Measurements from ENCODE around the gene SLC9A1.

Gene SLC9A1

DNA sequence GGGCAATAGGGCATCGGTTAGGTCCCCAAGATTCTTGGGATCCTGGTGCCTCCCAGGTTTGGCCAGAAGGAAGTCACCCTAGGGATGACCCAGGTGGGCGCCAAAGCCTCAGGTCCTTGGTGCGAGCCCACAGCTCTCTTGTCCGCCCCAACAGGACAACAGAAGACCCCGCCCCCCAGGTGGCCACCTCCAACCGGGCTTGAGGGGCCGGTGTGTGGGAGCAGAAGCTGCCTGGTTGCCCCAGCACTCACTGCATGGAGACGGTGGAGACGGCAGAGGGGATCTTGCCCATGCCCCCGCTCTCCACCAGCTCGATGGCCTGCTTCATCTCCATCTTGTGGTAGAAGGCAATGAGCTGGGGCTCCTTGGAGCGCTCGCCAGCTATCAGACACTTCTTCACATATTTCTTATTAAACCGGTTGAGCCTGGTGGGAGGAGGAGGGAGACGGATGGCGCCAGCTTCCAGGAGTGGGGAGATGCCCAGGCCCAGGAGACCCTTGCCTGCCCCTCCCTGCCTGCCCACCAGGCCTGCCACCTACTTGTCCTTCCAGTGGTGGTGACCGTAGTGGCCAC lies 52.7 kb downstream of the SLC9A1 start:
- Histone ChIP-seq H3K27me3 (replicated peaks; ENCODE audit: control insufficient read depth, insufficient read depth, low read length) (no peaks in the 10 kb centered on the region), H3K9ac (ENCODE audit: low read length) (no peak overlapping the region), H3K36me3 (ENCODE audit: control insufficient read depth, insufficient read depth, low read length, severe bottlenecking) (peaks cover 25% of the 10 kb centered on the region), H3K4me1 (ENCODE audit: control insufficient read depth, insufficient read depth, low read length) (peaks cover 27% of the 10 kb centered on the region), H3K9me3 (ENCODE audit: control insufficient read depth, low read length) (no peaks in the 10 kb centered on the region), H3K4me3 (ENCODE audit: low read length) (no peak overlapping the region)
- DNase-seq (ENCODE audit: low read depth): no peak

DNA sequence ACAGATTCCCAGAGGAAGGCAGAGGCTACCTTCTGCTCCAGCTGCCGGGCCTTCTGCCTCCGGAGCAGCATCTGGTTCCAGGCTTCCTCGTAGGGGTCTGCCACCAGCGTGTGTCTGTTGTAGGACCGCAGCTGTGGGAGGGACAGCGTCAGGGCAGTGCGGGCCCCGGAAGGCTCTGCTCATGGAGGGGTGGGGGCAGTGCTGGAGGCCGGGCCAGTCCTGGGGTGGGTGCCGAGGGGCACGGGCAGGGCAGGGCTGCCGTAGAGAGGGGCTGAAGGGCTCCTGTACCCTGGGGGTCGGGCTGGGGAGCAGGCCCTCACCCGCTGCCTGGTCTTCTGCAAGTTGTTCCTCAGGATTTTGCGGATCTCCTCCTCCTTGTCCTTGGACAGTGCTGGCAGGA lies 53.2 kb downstream of the SLC9A1 start:
- peaks cover 25% of the 10 kb centered on the region for H3K36me3 ChIP-seq (ENCODE audit: control insufficient read depth, insufficient read depth, low read length, severe bottlenecking)
- no peak for DNase-seq (ENCODE audit: low read depth)
- H3K4me3 ChIP-seq (ENCODE audit: low read length): no peak overlapping the region
- no peaks in the 10 kb centered on the region for H3K9me3 ChIP-seq (ENCODE audit: control insufficient read depth, low read length)
- no peak overlapping the region for H3K9ac ChIP-seq (ENCODE audit: low read length)
- H3K4me1 ChIP-seq (ENCODE audit: control insufficient read depth, insufficient read depth, low read length): peaks cover 27% of the 10 kb centered on the region
- no peaks in the 10 kb centered on the region for H3K27me3 ChIP-seq (replicated peaks; ENCODE audit: control insufficient read depth, insufficient read depth, low read length)

GRCh38 chr1:27101054-27101491 lies 53.9 kb downstream of the SLC9A1 start:
- Histone ChIP-seq H3K4me3 (ENCODE audit: low read length) (no peak overlapping the region), H3K9me3 (ENCODE audit: control insufficient read depth, low read length) (no peaks in the 10 kb centered on the region), H3K9ac (ENCODE audit: low read length) (no peak overlapping the region), H3K36me3 (ENCODE audit: control insufficient read depth, insufficient read depth, low read length, severe bottlenecking) (peaks cover 24% of the 10 kb centered on the region), H3K4me1 (ENCODE audit: control insufficient read depth, insufficient read depth, low read length) (peaks cover 27% of the 10 kb centered on the region), H3K27me3 (replicated peaks; ENCODE audit: control insufficient read depth, insufficient read depth, low read length) (no peaks in the 10 kb centered on the region)
- DNase-seq (ENCODE audit: low read depth): no peak

DNA sequence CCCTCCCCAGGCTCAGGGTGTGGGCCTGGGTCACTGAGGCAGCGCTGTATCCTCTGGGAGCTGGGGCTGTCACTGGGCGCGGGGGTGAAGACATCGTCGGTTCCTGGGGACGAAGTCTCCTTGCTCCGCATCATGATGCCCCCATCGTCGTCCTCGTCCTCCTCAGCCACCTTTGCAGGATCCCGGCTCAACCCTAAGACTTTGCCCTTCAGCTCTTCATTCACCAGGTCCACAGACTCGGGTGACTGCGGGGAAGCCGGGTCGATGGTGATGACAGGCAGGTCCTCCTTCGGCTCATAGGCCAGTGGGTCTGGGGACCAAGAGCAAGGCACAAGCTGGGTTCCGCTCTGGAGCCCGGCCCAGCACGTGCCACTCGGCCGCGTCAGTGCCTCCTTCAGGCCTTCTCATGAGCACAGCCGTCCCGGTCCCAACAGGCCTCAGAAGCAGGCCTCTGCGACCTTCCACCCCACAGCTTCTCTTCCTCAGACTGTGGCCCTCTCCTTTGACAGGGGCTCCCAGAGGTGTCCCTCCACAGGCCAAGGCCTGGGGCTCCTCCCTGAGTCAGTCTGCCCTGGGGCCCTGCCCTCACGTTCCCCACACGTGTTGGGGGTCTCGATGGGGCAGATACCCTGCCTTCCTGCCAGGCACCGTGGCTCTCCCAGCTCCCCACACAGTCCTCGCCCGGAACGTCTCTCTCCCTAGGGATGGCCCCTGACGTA lies 54.4 kb downstream of the SLC9A1 start:
- Histone ChIP-seq H3K4me3 (ENCODE audit: low read length) (no peak overlapping the region), H3K9me3 (ENCODE audit: control insufficient read depth, low read length) (no peaks in the 10 kb centered on the region), H3K36me3 (ENCODE audit: control insufficient read depth, insufficient read depth, low read length, severe bottlenecking) (peaks cover 18% of the 10 kb centered on the region), H3K27me3 (replicated peaks; ENCODE audit: control insufficient read depth, insufficient read depth, low read length) (no peaks in the 10 kb centered on the region), H3K9ac (ENCODE audit: low read length) (peak overlapping the region; percentile 72), H3K4me1 (ENCODE audit: control insufficient read depth, insufficient read depth, low read length) (peaks cover 31% of the 10 kb centered on the region)
- DNase-seq (ENCODE audit: low read depth): no peak

- Histone ChIP-seq H3K36me3 (ENCODE audit: control insufficient read depth, insufficient read depth, low read length, severe bottlenecking) (peaks cover 17% of the 10 kb centered on the region), H3K4me3 (ENCODE audit: low read length) (peak overlapping the region; percentile 51), H3K4me1 (ENCODE audit: control insufficient read depth, insufficient read depth, low read length) (peaks cover 34% of the 10 kb centered on the region), H3K27me3 (replicated peaks; ENCODE audit: control insufficient read depth, insufficient read depth, low read length) (no peaks in the 10 kb centered on the region), H3K9me3 (ENCODE audit: control insufficient read depth, low read length) (no peaks in the 10 kb centered on the region), H3K9ac (ENCODE audit: low read length) (peak overlapping the region; percentile 72)
- peak; percentile 90 for DNase-seq (ENCODE audit: low read depth)
Observed at GRCh38 chr1:27099587-27100334, 55.2 kb downstream of the SLC9A1 start.

- Histone ChIP-seq H3K9me3 (ENCODE audit: control insufficient read depth, low read length) (no peaks in the 10 kb centered on the region), H3K4me1 (ENCODE audit: control insufficient read depth, insufficient read depth, low read length) (peaks cover 34% of the 10 kb centered on the region), H3K36me3 (ENCODE audit: control insufficient read depth, insufficient read depth, low read length, severe bottlenecking) (peaks cover 17% of the 10 kb centered on the region), H3K4me3 (ENCODE audit: low read length) (peak overlapping the region; percentile 51), H3K9ac (ENCODE audit: low read length) (peak overlapping the region; percentile 72), H3K27me3 (replicated peaks; ENCODE audit: control insufficient read depth, insufficient read depth, low read length) (no peaks in the 10 kb centered on the region)
- DNase-seq (ENCODE audit: low read depth): no peak
Observed at GRCh38 chr1:27099135-27099586, 55.8 kb downstream of the SLC9A1 start.

DNA sequence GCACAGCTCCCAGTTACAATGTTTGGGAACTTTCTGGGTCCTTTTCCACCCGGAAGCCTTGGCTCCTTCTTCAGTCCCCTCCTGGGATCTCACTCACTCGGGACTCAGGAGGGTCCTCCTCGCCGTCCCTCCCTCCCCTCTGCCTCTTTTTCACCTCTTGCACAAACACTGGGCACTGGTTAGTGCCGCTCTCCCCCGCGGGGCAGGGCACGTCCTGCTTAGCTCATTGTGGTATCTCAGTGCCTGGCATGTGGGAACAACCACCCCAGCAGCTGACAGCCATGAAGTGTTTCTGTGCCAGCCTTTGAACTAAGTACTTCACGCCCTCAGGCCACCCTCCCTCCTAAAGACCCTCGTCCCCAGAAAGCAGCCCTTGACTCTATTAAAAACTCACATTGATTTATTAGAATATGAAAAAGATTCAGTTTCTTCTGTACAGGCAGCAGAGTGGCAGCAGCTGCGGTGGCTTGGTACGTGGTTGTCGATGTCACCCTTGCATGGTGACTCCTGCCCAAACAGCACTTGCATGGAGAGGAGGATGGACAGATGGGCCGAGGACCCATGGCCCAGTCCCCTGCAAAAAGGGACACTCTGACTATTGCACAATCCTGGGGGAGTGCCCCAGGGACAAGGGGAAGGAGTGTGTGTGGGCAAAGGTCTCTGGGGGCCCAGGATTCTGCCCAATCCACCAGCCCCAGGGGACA lies 56.3 kb downstream of the SLC9A1 start:
- peak overlapping the region; percentile 51 for H3K4me3 ChIP-seq (ENCODE audit: low read length)
- H3K36me3 ChIP-seq (ENCODE audit: control insufficient read depth, insufficient read depth, low read length, severe bottlenecking): peaks cover 17% of the 10 kb centered on the region
- peaks cover 34% of the 10 kb centered on the region for H3K4me1 ChIP-seq (ENCODE audit: control insufficient read depth, insufficient read depth, low read length)
- no peaks in the 10 kb centered on the region for H3K9me3 ChIP-seq (ENCODE audit: control insufficient read depth, low read length)
- peak overlapping the region; percentile 72 for H3K9ac ChIP-seq (ENCODE audit: low read length)
- no peaks in the 10 kb centered on the region for H3K27me3 ChIP-seq (replicated peaks; ENCODE audit: control insufficient read depth, insufficient read depth, low read length)
- no peak for DNase-seq (ENCODE audit: low read depth)

DNA sequence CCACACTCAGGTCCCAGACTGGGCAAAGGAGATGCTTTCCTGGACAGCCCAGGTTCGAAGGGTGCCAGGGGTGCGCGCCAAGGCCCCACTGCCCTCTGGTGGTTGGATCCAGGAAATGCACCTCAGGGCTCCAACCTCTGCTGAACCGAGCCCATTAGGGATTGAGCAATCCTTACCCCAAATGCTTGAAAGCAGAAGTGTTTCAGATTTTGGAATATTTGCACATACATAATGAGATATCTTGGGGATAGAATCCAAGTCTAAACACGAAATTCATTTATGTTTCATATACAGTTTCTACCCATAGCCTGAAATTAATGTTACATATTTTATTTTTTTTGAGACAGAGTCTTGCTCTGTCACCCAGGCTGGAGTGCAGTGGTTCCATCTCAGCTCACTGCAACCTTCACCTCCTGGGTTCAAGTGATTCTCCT lies 57.4 kb downstream of the SLC9A1 start:
- Histone ChIP-seq H3K4me3 (ENCODE audit: low read length) (no peak overlapping the region), H3K36me3 (ENCODE audit: control insufficient read depth, insufficient read depth, low read length, severe bottlenecking) (peaks cover 10% of the 10 kb centered on the region), H3K9ac (ENCODE audit: low read length) (no peak overlapping the region), H3K4me1 (ENCODE audit: control insufficient read depth, insufficient read depth, low read length) (peaks cover 34% of the 10 kb centered on the region), H3K9me3 (ENCODE audit: control insufficient read depth, low read length) (no peaks in the 10 kb centered on the region), H3K27me3 (replicated peaks; ENCODE audit: control insufficient read depth, insufficient read depth, low read length) (no peaks in the 10 kb centered on the region)
- peak; percentile 95 for DNase-seq (ENCODE audit: low read depth)

- H3K9me3 ChIP-seq (ENCODE audit: control insufficient read depth, low read length): no peaks in the 10 kb centered on the region
- no peak overlapping the region for H3K9ac ChIP-seq (ENCODE audit: low read length)
- H3K4me3 ChIP-seq (ENCODE audit: low read length): no peak overlapping the region
- no peaks in the 10 kb centered on the region for H3K27me3 ChIP-seq (replicated peaks; ENCODE audit: control insufficient read depth, insufficient read depth, low read length)
- no peaks in the 10 kb centered on the region for H3K36me3 ChIP-seq (ENCODE audit: control insufficient read depth, insufficient read depth, low read length, severe bottlenecking)
- H3K4me1 ChIP-seq (ENCODE audit: control insufficient read depth, insufficient read depth, low read length): peaks cover 34% of the 10 kb centered on the region
- no peak for DNase-seq (ENCODE audit: low read depth)
Observed at GRCh38 chr1:27095576-27095975, 59.3 kb downstream of the SLC9A1 start.

DNA sequence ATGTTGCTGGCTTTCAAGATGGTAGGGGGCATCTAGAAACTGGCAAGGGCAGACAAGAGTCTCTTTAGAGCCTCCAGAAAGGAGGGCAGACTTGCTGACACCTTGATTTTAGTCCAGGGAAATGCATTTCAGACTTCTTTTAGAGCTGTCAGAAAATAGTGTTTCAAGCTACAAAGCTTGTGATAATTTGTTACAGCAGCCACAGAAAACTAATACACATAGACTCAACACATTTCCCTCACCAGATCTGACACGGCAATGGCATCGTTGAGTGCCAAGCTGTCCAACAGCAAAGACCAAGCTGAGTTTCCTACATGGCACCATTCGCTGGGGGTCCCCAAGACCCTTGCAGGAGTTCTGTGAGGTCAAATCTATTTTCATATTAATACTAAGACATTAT lies 62.0 kb downstream of the SLC9A1 start:
- H3K9ac ChIP-seq (ENCODE audit: low read length): no peak overlapping the region
- DNase-seq (ENCODE audit: low read depth): no peak
- peaks cover 8% of the 10 kb centered on the region for H3K4me1 ChIP-seq (ENCODE audit: control insufficient read depth, insufficient read depth, low read length)
- H3K4me3 ChIP-seq (ENCODE audit: low read length): no peak overlapping the region
- H3K27me3 ChIP-seq (replicated peaks; ENCODE audit: control insufficient read depth, insufficient read depth, low read length): no peaks in the 10 kb centered on the region
- H3K9me3 ChIP-seq (ENCODE audit: control insufficient read depth, low read length): no peaks in the 10 kb centered on the region
- no peaks in the 10 kb centered on the region for H3K36me3 ChIP-seq (ENCODE audit: control insufficient read depth, insufficient read depth, low read length, severe bottlenecking)

DNA sequence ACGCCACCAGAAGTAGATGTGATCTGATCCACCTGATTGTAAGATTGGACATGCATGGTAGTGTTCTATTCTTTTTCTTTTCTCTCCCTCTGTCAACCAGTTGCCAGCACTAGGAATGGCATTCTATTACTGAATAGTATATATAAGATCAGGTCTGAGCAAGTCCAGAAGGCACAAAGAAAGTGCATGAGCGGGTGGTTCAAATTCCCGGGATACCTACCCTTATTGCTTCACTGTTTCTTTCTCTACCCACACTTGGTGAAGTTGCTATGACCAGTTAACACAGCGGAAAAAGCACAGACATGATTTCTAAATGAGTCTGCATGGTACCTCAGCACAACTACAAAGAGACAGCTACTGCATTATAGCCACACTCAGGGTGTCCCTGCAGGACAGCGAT lies 64.0 kb downstream of the SLC9A1 start:
- no peak for DNase-seq (ENCODE audit: low read depth)
- Histone ChIP-seq H3K4me3 (ENCODE audit: low read length) (no peak overlapping the region), H3K27me3 (replicated peaks; ENCODE audit: control insufficient read depth, insufficient read depth, low read length) (peaks cover 4% of the 10 kb centered on the region), H3K4me1 (ENCODE audit: control insufficient read depth, insufficient read depth, low read length) (peaks cover 7% of the 10 kb centered on the region), H3K36me3 (ENCODE audit: control insufficient read depth, insufficient read depth, low read length, severe bottlenecking) (no peaks in the 10 kb centered on the region), H3K9ac (ENCODE audit: low read length) (no peak overlapping the region), H3K9me3 (ENCODE audit: control insufficient read depth, low read length) (no peaks in the 10 kb centered on the region)
